B cell (primary cell): Measurements from ENCODE around the gene ESYT1. TPM values are rescaled to one million over a fixed set of nuclear protein-coding genes. Genes with fewer than 3 reads are reported as not detected.

Source experiments
- ATAC-seq: fragments of 200-7000 bp; cut with Tn5 transposase; one replicate; pipeline ENCODE4 v1.10.0; 2021; ENCODE audit warnings: low read depth, mild to moderate bottlenecking, moderate number of reproducible peaks, moderate library complexity
- CTCF ChIA-PET: fragments of 350-600 bp; sonication (Branson Sonifier 250); formaldehyde crosslinking; loops from one replicate; lab custom pipeline; 2021; ENCODE audit warnings: antibody characterized with exemption, inconsistent platforms; lab: Charles Lee
- POLR2A ChIA-PET: fragments of 350-600 bp; sonication (Branson Sonifier 250); formaldehyde crosslinking; loops from one replicate; lab custom pipeline; 2021; ENCODE audit warnings: antibody characterized with exemption; lab: Charles Lee
- DNase-seq: peaks from one replicate; pipeline ENCODE4 v3.0.0; 2013
- H2AFZ ChIP-seq: 2 replicates; pipeline ENCODE4 v1.6.1; 2012; ENCODE audit warnings: mild to moderate bottlenecking, low read depth, low read length; ENCODE audit not compliant: insufficient read depth, poor library complexity, severe bottlenecking
- H3K27ac ChIP-seq, 2 donors: 1 replicate in 1 of 2; 2 replicates in 1 of 2; pipeline ENCODE4 v1.5.1; 2012 to 2013; ENCODE audit warnings: low read length in 2 of 2, mild to moderate bottlenecking in 2 of 2, moderate library complexity in 1 of 2
- H3K27me3 ChIP-seq, 4 experiments: fragments of 200-600 bp in 1 of 4; sonication (generic) in 1 of 4; replicated peaks in 1 of 4; 1 replicate in 2 of 4; 2 replicates in 2 of 4; pipeline versions ENCODE4 v1.6.1 to v1.7.0; 2013 to 2016; ENCODE audit warnings: low read length in 3 of 4, mild to moderate bottlenecking in 2 of 4, mixed read lengths in 1 of 4, moderate library complexity in 1 of 4; ENCODE audit not compliant: insufficient read depth in 4 of 4, control insufficient read depth in 3 of 4; ENCODE audit errors: control extremely low read depth in 1 of 4
- H3K36me3 ChIP-seq, 2 experiments: replicated peaks in 1 of 2; 1 replicate in 1 of 2; 2 replicates in 1 of 2; pipeline versions ENCODE4 v1.6.1 to v1.7.1; 2013; ENCODE audit warnings: low read length in 1 of 2; ENCODE audit not compliant: insufficient read depth in 2 of 2, control insufficient read depth in 1 of 2; ENCODE audit errors: control extremely low read depth in 1 of 2, extremely low read depth in 1 of 2
- H3K4me1 ChIP-seq, 2 donors: fragments of 200-600 bp in 1 of 2; sonication (generic) in 1 of 2; 1 replicate in 1 of 2; 2 replicates in 1 of 2; pipeline versions ENCODE4 v1.5.1 to v1.6.1; 2013 to 2017; ENCODE audit warnings: low read length in 2 of 2; ENCODE audit not compliant: control insufficient read depth in 2 of 2, insufficient read depth in 2 of 2
- H3K4me2 ChIP-seq: replicated peaks from 2 replicates; pipeline ENCODE3; 2012; ENCODE audit warnings: mild to moderate bottlenecking, low read depth, low read length; ENCODE audit not compliant: poor library complexity, severe bottlenecking
- H3K4me3 ChIP-seq, 5 experiments: fragments of 200-600 bp in 1 of 5; sonication (generic) in 1 of 5; 1 replicate in 3 of 5; 2 replicates in 2 of 5; pipeline versions ENCODE4 v1.5.1 to v1.7.0; 2011 to 2016; ENCODE audit warnings: low read length in 4 of 5, mild to moderate bottlenecking in 4 of 5, low read depth in 2 of 5, control low read depth in 1 of 5, moderate library complexity in 1 of 5; ENCODE audit not compliant: insufficient read depth in 1 of 5; ENCODE audit errors: control extremely low read depth in 1 of 5, extremely low read depth in 1 of 5
- H3K79me2 ChIP-seq: fragments of 200-600 bp; sonication (generic); one replicate; pipeline ENCODE4 v1.6.0; 2016; ENCODE audit warnings: low read length; ENCODE audit not compliant: control insufficient read depth, insufficient read depth
- H3K9ac ChIP-seq: fragments of 200-600 bp; sonication (generic); 2 replicates; pipeline ENCODE4 v1.6.1; 2017; ENCODE audit warnings: mild to moderate bottlenecking, low read length, moderate library complexity
- H3K9me3 ChIP-seq, 3 donors: one replicate each; pipeline versions ENCODE4 v1.6.1 to v1.7.1; 2013; ENCODE audit warnings: low read length in 2 of 3; ENCODE audit not compliant: control insufficient read depth in 2 of 3, insufficient read depth in 1 of 3; ENCODE audit errors: control extremely low read depth in 1 of 3
- H4K20me1 ChIP-seq: 2 replicates; pipeline ENCODE4 v1.6.0; 2012; ENCODE audit warnings: mild to moderate bottlenecking, low read length; ENCODE audit not compliant: insufficient read depth, control insufficient read depth, poor library complexity, severe bottlenecking
- H3K27ac Mint-ChIP-seq: one replicate; pipeline ENCODE4 v1.8.0; 2021; ENCODE audit warnings: mixed read lengths
- H3K27me3 Mint-ChIP-seq: one replicate; pipeline ENCODE4 v1.8.0; 2021; ENCODE audit warnings: mixed read lengths
- H3K4me1 Mint-ChIP-seq: one replicate; pipeline ENCODE4 v1.8.0; 2021; ENCODE audit warnings: mixed read lengths
- H3K4me3 Mint-ChIP-seq: one replicate; pipeline ENCODE4 v1.8.0; 2021; ENCODE audit warnings: mixed read lengths
- H3K9me3 Mint-ChIP-seq: one replicate; pipeline ENCODE4 v1.8.0; 2022; ENCODE audit warnings: mixed read lengths; ENCODE audit not compliant: insufficient read depth
- CTCF ChIP-seq: fragments of 200-600 bp; IDR thresholded peaks from one replicate; pipeline ENCODE4 v1.8.0; 2022; ENCODE audit warnings: antibody characterized with exemption, mild to moderate bottlenecking
- EZH2 ChIP-seq: IDR thresholded peaks from 2 replicates; pipeline ENCODE4 v1.6.1; 2012; ENCODE audit warnings: borderline replicate concordance, low read depth, mild to moderate bottlenecking, moderate library complexity, low read length; ENCODE audit not compliant: insufficient read depth, poor library complexity, severe bottlenecking
- WGBS: methylation state at CpG from one replicate; pipeline ENCODE4 v1.1.5; 2013; ENCODE audit warnings: missing lambda C conversion rate; ENCODE audit not compliant: insufficient coverage; 5-methylcytosine and 5-hydroxymethylcytosine counted together
- intact Hi-C: fragments of 100-400 bp; cut with micrococcal nuclease; formaldehyde crosslinking; loops from one replicate; pipeline ENCODE4 v1.10.0; 2022
- polyA plus RNA-seq: library from polyadenylated mRNA; depleted of rRNA; stranded (reverse); fragments of >200 nt; gene quantifications from 2 replicates; pipeline ENCODE4 v1.2.3, GENCODE V29; 2012
- total RNA-seq, 2 donors: library from RNA; stranded (reverse); fragments of 120-200 nt in 1 of 2; gene quantifications; 1 replicate in 1 of 2; 2 replicates in 1 of 2; pipeline versions ENCODE4 v1.2.3 to v1.2.4, GENCODE V29; 2013 to 2022

ESYT1 gene
- total and polyA plus RNA-seq, 2 donors (not counting 1 experiment from before 2014, with no cell fraction given): 154 to 162 TPM

- no CpG with 5 or more reads among the region's 6 CpGs for WGBS
- Histone ChIP-seq H3K27me3 (no peaks in the 10 kb centered on the region), H2AFZ (no peak overlapping the region), H3K4me1 (peaks cover 9 to 18% of the 10 kb centered on the region in 2 donors), H3K4me2 (no peak overlapping the region), H3K9ac (no peak overlapping the region), H4K20me1 (peaks cover 44% of the 10 kb centered on the region), H3K36me3 (peaks cover 5 to 89% of the 10 kb centered on the region in 2 experiments), H3K27ac (no peak overlapping the region), H3K4me3 (no peak overlapping the region), H3K9me3 (no peaks in the 10 kb centered on the region), H3K79me2 (peaks cover 43% of the 10 kb centered on the region)
- DNase-seq: no peak
- peaks cover 25% of the 10 kb centered on the region for H3K4me1 Mint-ChIP-seq
- intact Hi-C loops: no loop called here
- no peak for TF ChIP-seq CTCF
- TF ChIP-seq EZH2: no peak
- CTCF ChIA-PET: no interaction called here
- no peak for ATAC-seq
- no peak overlapping the region for H3K27ac Mint-ChIP-seq
- no peaks in the 10 kb centered on the region for H3K9me3 Mint-ChIP-seq
- H3K27me3 Mint-ChIP-seq: no peaks in the 10 kb centered on the region
- POLR2A ChIA-PET: no interaction called here
- H3K4me3 Mint-ChIP-seq: no peak overlapping the region
Measured at GRCh38 chr12:56134897-56135296, 6.8 kb downstream of the ESYT1 start.

- H3K4me1 Mint-ChIP-seq: peaks cover 7% of the 10 kb centered on the region
- Histone ChIP-seq H3K36me3 (peaks cover 2 to 85% of the 10 kb centered on the region in 2 experiments), H4K20me1 (peaks cover 25% of the 10 kb centered on the region), H3K4me1 (no peaks in the 10 kb centered on the region), H3K27ac (no peak overlapping the region), H3K4me2 (no peak overlapping the region), H3K4me3 (no peak overlapping the region), H3K27me3 (no peaks in the 10 kb centered on the region), H2AFZ (no peak overlapping the region), H3K9me3 (no peaks in the 10 kb centered on the region), H3K79me2 (peaks cover 16% of the 10 kb centered on the region), H3K9ac (no peak overlapping the region)
- no peak for ATAC-seq
- ChIA-PET CTCF (interaction anchor here (2.9 kb wide), 1 partner anchor 52 kb away, joined by 8 read pairs; the partner anchor contains the start of gene SMARCC2), POLR2A (interaction anchor here (1.1 kb wide), 1 partner anchor 25 kb away, joined by 3 read pairs; no protein-coding TSS in a partner anchor)
- H3K27ac Mint-ChIP-seq: no peak overlapping the region
- intact Hi-C loops: no loop called here
- DNase-seq: no peak
- WGBS: 97% methylated on average over 9 of the region's 14 CpGs
- no peaks in the 10 kb centered on the region for H3K27me3 Mint-ChIP-seq
- TF ChIP-seq EZH2: no peak
- TF ChIP-seq CTCF: no peak
- H3K4me3 Mint-ChIP-seq: no peak overlapping the region
- no peaks in the 10 kb centered on the region for H3K9me3 Mint-ChIP-seq
Measured at GRCh38 chr12:56137853-56138571, 9.9 kb downstream of the ESYT1 start.
